Measurements from ENCODE around the gene AKT2.

Gene AKT2

DNA sequence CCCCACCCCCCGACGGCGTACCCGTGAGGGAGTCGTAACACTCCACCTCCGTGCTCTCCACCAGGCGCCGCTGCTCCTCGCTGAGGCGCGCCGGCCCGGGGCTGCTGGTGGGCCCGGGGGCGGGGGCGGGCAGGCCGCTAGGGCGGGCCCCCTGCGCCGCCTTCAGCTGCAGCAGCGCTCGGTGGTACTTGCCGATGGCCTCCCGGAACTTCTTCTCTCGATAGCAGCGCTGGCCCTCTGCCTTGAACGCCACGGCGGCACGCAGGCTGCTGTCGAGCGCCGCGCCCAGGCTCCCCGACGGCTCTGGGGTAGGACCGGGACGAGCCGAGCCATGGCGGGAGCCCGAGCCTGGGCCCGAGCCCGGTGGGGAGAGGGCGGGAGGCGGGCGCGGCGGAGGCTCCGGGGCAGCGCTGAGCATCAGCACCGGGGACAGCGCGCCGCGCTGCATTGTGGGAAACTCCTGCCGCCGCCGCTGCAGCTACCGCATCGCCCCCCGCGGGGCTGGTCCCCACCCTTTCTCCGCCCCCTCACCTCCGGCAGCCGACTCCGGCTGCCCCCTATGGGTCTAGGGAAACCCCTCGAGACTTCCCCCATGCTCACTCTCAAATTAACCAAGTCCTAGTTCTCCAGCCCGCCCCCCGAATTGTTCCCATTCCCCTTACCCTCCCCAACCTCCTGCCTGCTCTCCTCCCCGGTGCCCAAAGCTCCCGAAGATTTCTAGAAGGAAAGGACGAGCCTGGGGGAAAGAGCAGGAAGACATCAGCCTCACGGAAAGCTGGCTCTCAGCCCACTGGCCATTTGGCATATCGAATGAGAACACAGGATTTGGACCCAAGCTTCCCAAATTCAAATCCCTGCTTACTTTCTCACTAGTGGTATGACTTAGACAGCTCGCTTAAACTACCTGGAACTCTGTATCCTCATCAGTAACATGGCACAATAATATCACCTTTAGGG is 66.9 kb downstream of the AKT2 start, which contains the start of gene TTC9B:
TSS of gene TTC9B (minus strand) at position 451 of the 957 bp plus-strand sequence. CDS start at position 448, 3 bp downstream.
- TF ChIP-seq CTCF (IDR thresholded peaks at IDR 0.05; ENCODE audit: insufficient read depth, low read depth, low read length, missing control alignments): no peak
- H3K4me3 ChIP-seq (ENCODE audit: low read length): peak within 1 kb of the TSS; percentile 10
- DNase-seq (ENCODE audit: low read depth): no peak

DNA sequence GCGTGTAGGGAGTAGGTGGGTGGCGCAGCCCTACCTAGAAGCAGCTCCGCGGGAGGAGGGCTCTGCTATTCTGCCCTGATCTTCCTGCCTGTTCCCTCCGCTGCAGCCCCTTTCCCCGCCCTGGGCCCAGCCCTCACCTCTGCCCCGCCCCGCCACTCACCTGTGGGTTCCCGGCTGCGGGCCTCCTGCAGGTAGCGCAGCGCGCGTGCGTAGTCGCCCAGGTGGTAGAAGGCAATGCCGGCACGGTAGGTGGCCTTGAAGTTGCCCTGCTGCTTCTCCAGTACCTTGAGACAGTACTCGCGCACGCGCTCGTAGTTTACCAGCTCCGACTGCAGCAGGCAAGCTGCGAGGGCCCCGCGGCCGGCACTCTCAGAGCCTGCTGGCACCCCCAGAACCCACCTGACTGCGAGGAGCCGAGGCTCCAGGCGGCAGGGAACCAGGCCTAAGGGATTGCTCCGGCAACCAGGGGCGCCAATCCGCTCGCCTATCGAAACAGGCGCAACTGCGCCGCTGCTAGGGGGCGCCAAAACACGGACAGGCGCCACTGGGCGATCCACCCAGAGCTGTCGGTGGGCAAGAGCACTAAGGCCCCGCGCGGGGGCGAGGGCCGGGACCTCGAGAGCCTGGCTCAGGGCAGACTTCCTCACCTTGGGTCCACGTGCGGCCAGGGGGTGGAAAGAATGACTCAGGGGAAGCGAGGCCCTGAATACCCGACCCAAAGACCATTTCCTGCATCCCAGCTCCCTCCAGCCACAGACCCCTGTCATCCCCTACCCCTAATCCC is 67.9 kb downstream of the AKT2 start:
- H3K4me3 ChIP-seq (ENCODE audit: low read length): peak overlapping the region; percentile 10
- TF ChIP-seq CTCF (IDR thresholded peaks at IDR 0.05; ENCODE audit: insufficient read depth, low read depth, low read length, missing control alignments): peak; percentile 34
- DNase-seq (ENCODE audit: low read depth): peak; percentile 65

DNA sequence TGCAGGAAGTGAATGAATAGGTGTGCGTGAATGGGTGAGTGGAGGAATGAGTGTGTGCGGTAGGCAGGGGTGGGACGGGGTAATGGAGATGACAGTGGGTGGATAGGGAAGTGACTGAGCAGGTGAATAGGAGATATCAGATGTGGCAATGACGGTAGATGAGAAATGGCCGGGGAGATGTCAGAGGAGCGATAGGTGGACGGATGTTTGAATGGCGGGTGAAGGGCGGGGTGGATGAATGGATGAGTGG is 68.4 kb downstream of the AKT2 start:
- TF ChIP-seq CTCF (IDR thresholded peaks at IDR 0.05; ENCODE audit: insufficient read depth, low read depth, low read length, missing control alignments): no peak
- DNase-seq (ENCODE audit: low read depth): peak; percentile 19
- no peak overlapping the region for H3K4me3 ChIP-seq (ENCODE audit: low read length)

- no peak overlapping the region for H3K4me3 ChIP-seq (ENCODE audit: low read length)
- no peak for TF ChIP-seq CTCF (IDR thresholded peaks at IDR 0.05; ENCODE audit: insufficient read depth, low read depth, low read length, missing control alignments)
- DNase-seq (ENCODE audit: low read depth): no peak
These were observed 69.0 kb downstream of the AKT2 start for GRCh38 chr19:40216013-40216776.

DNA sequence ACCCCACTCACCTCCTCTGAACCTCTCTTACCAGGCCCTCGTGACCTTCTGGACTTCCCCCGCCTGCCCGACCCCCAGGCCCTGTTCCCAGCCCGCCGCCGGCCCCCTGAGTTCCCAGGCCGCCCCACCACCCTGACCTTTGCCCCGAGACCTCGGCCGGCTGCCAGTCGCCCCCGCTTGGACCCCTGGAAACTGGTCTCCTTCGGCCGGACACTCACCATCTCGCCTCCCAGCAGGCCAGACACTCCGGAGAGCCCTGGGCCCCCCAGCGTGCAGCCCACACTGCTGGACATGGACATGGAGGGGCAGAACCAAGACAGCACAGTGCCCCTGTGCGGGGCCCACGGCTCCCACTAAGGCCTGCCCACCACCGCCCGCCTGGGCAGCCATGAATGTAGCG is 70.2 kb downstream of the AKT2 start:
- no peak for TF ChIP-seq CTCF (IDR thresholded peaks at IDR 0.05; ENCODE audit: insufficient read depth, low read depth, low read length, missing control alignments)
- H3K4me3 ChIP-seq (ENCODE audit: low read length): no peak overlapping the region
- no peak for DNase-seq (ENCODE audit: low read depth)

GRCh38 chr19:40213882-40214570 is 71.1 kb downstream of the AKT2 start:
- H3K4me3 ChIP-seq (ENCODE audit: low read length): no peak overlapping the region
- no peak for DNase-seq (ENCODE audit: low read depth)
- TF ChIP-seq CTCF (IDR thresholded peaks at IDR 0.05; ENCODE audit: insufficient read depth, low read depth, low read length, missing control alignments): no peak
